Skeletal muscle satellite cell (primary cell): ENCODE results near the gene HEG1.

Source experiments
- H3K27me3 ChIP-seq: 2 replicates; pipeline ENCODE4 v1.7.0; 2013; ENCODE audit warnings: low read length; ENCODE audit not compliant: control insufficient read depth, insufficient read depth
- H3K36me3 ChIP-seq: 2 replicates; pipeline ENCODE4 v1.7.0; 2013; ENCODE audit warnings: mild to moderate bottlenecking, control low read depth, low read length; ENCODE audit not compliant: insufficient read depth
- H3K4me1 ChIP-seq: 2 replicates; pipeline ENCODE4 v1.7.0; 2013; ENCODE audit warnings: low read length; ENCODE audit not compliant: control insufficient read depth, insufficient read depth
- H3K4me2 ChIP-seq: 2 replicates; pipeline ENCODE4 v1.7.0; 2013; ENCODE audit warnings: mild to moderate bottlenecking, low read length
- H3K4me3 ChIP-seq: 2 replicates; pipeline ENCODE4 v1.7.0; 2013; ENCODE audit warnings: low read length
- H3K9ac ChIP-seq: 2 replicates; pipeline ENCODE4 v1.7.0; 2013; ENCODE audit warnings: mild to moderate bottlenecking, low read depth, low read length, moderate library complexity
- H3K9me3 ChIP-seq: replicated peaks from 2 replicates; pipeline ENCODE4 v1.7.0; 2013; ENCODE audit warnings: mild to moderate bottlenecking, control low read depth, low read length

The HEG1 gene

GRCh38 chr3:124935794-124936542 is 119.8 kb downstream of the HEG1 start:
- H3K4me1 ChIP-seq: no peaks in the 10 kb centered on the region
- H3K9ac ChIP-seq: no peak overlapping the region
- H3K36me3 ChIP-seq: no peaks in the 10 kb centered on the region
- no peak overlapping the region for H3K4me2 ChIP-seq
- H3K4me3 ChIP-seq: no peak overlapping the region
- peaks cover 7% of the 10 kb centered on the region for H3K27me3 ChIP-seq
- H3K9me3 ChIP-seq: no peaks in the 10 kb centered on the region

- Histone ChIP-seq H3K36me3 (no peaks in the 10 kb centered on the region), H3K9me3 (no peaks in the 10 kb centered on the region), H3K27me3 (peaks cover 7% of the 10 kb centered on the region), H3K9ac (no peak overlapping the region), H3K4me2 (no peak overlapping the region), H3K4me1 (no peaks in the 10 kb centered on the region), H3K4me3 (no peak overlapping the region)
These were observed 120.5 kb downstream of the HEG1 start for GRCh38 chr3:124935264-124935663.

- no peaks in the 10 kb centered on the region for H3K9me3 ChIP-seq
- no peak within 1 kb of the TSS for H3K4me3 ChIP-seq
- H3K9ac ChIP-seq: no peak within 1 kb of the TSS
- H3K36me3 ChIP-seq: no peaks in the 10 kb centered on the region
- H3K27me3 ChIP-seq: peaks cover 13% of the 10 kb centered on the region
- no peaks in the 10 kb centered on the region for H3K4me1 ChIP-seq
- H3K4me2 ChIP-seq: no peak within 1 kb of the TSS
These were observed 121.2 kb downstream of the HEG1 start, which contains the start of gene MUC13 for GRCh38 chr3:124934577-124934976. TSS of gene MUC13 (minus strand) at chr3:124934751. CDS start at chr3:124934712, 39 bp downstream.

GRCh38 chr3:124928333-124929202 is 127.2 kb downstream of the HEG1 start:
- H3K4me2 ChIP-seq: no peak overlapping the region
- no peak overlapping the region for H3K9ac ChIP-seq
- H3K4me1 ChIP-seq: no peaks in the 10 kb centered on the region
- H3K4me3 ChIP-seq: no peak overlapping the region
- no peaks in the 10 kb centered on the region for H3K36me3 ChIP-seq
- H3K9me3 ChIP-seq: no peaks in the 10 kb centered on the region
- H3K27me3 ChIP-seq: peaks cover 9% of the 10 kb centered on the region

GRCh38 chr3:124927574-124928045 is 128.2 kb downstream of the HEG1 start:
- Histone ChIP-seq H3K4me1 (no peaks in the 10 kb centered on the region), H3K36me3 (no peaks in the 10 kb centered on the region), H3K27me3 (peaks cover 9% of the 10 kb centered on the region), H3K4me3 (no peak overlapping the region), H3K4me2 (no peak overlapping the region), H3K9ac (no peak overlapping the region), H3K9me3 (no peaks in the 10 kb centered on the region)

- H3K4me2 ChIP-seq: no peak overlapping the region
- no peaks in the 10 kb centered on the region for H3K36me3 ChIP-seq
- H3K9ac ChIP-seq: no peak overlapping the region
- H3K27me3 ChIP-seq: peaks cover 9% of the 10 kb centered on the region
- H3K4me1 ChIP-seq: no peaks in the 10 kb centered on the region
- no peak overlapping the region for H3K4me3 ChIP-seq
- no peaks in the 10 kb centered on the region for H3K9me3 ChIP-seq
These were observed 129.2 kb downstream of the HEG1 start for GRCh38 chr3:124926426-124927101.

GRCh38 chr3:124924741-124925140 is 131.1 kb downstream of the HEG1 start:
- H3K27me3 ChIP-seq: peaks cover 5% of the 10 kb centered on the region
- H3K4me3 ChIP-seq: no peak overlapping the region
- H3K9me3 ChIP-seq: no peaks in the 10 kb centered on the region
- H3K36me3 ChIP-seq: no peaks in the 10 kb centered on the region
- no peaks in the 10 kb centered on the region for H3K4me1 ChIP-seq
- H3K4me2 ChIP-seq: no peak overlapping the region
- H3K9ac ChIP-seq: no peak overlapping the region

GRCh38 chr3:124923833-124924232 is 132.0 kb downstream of the HEG1 start:
- no peaks in the 10 kb centered on the region for H3K9me3 ChIP-seq
- no peak overlapping the region for H3K4me3 ChIP-seq
- H3K4me1 ChIP-seq: no peaks in the 10 kb centered on the region
- H3K27me3 ChIP-seq: no peaks in the 10 kb centered on the region
- no peak overlapping the region for H3K4me2 ChIP-seq
- H3K36me3 ChIP-seq: no peaks in the 10 kb centered on the region
- no peak overlapping the region for H3K9ac ChIP-seq

- no peaks in the 10 kb centered on the region for H3K9me3 ChIP-seq
- no peaks in the 10 kb centered on the region for H3K4me1 ChIP-seq
- no peak overlapping the region for H3K4me2 ChIP-seq
- no peak overlapping the region for H3K4me3 ChIP-seq
- no peaks in the 10 kb centered on the region for H3K36me3 ChIP-seq
- no peak overlapping the region for H3K9ac ChIP-seq
- H3K27me3 ChIP-seq: peaks cover 8% of the 10 kb centered on the region
These were observed 135.1 kb downstream of the HEG1 start for GRCh38 chr3:124920718-124921117.

GRCh38 chr3:124919756-124920155 is 136.0 kb downstream of the HEG1 start:
- Histone ChIP-seq H3K36me3 (no peaks in the 10 kb centered on the region), H3K9ac (no peak overlapping the region), H3K4me3 (no peak overlapping the region), H3K4me1 (no peaks in the 10 kb centered on the region), H3K4me2 (no peak overlapping the region), H3K9me3 (no peaks in the 10 kb centered on the region), H3K27me3 (peaks cover 8% of the 10 kb centered on the region)

- Histone ChIP-seq H3K9me3 (no peaks in the 10 kb centered on the region), H3K4me1 (no peaks in the 10 kb centered on the region), H3K4me2 (no peak overlapping the region), H3K27me3 (peaks cover 8% of the 10 kb centered on the region), H3K4me3 (no peak overlapping the region), H3K36me3 (no peaks in the 10 kb centered on the region), H3K9ac (no peak overlapping the region)
These were observed 137.3 kb downstream of the HEG1 start for GRCh38 chr3:124918524-124918923.
